NOMO-1 treated with DMSO at 0.1 percent for 48 hours (cell line): ENCODE data around the gene RNF224.

ENCODE experiments used
- DNase-seq: peaks from one replicate; lab custom pipeline; 2025; ENCODE audit not compliant: unreplicated experiment; lab: John Stamatoyannopoulos, UW

The RNF224 gene

GRCh38 chr9:137225699-137226331 is 1.5 kb upstream of the RNF224 start:
- DNase-seq: no peak

- no peak for DNase-seq
Measured at GRCh38 chr9:137226338-137227053, 806 bp upstream of the RNF224 start.

- no peak for DNase-seq
Measured at GRCh38 chr9:137227853-137228505, 677 bp downstream of the RNF224 start.

- no peak for DNase-seq
Measured at GRCh38 chr9:137228506-137228967, 1.2 kb downstream of the RNF224 start.

GRCh38 chr9:137228968-137229896 is 1.9 kb downstream of the RNF224 start:
- DNase-seq: no peak

GRCh38 chr9:137229903-137230704 is 2.8 kb downstream of the RNF224 start:
- no peak for DNase-seq

- DNase-seq: no peak
Measured at GRCh38 chr9:137230705-137231371, 3.5 kb downstream of the RNF224 start, which contains the start of gene SLC34A3. Gene SLC34A3, plus strand, starts transcription at chr9:137230901. Its CDS starts 802 bp downstream, at chr9:137231703.

- DNase-seq: no peak
Measured at GRCh38 chr9:137231372-137232039, 4.2 kb downstream of the RNF224 start.

GRCh38 chr9:137232101-137232500 is 4.8 kb downstream of the RNF224 start:
- DNase-seq: no peak

- no peak for DNase-seq
Measured at GRCh38 chr9:137232510-137232909, 5.2 kb downstream of the RNF224 start.

GRCh38 chr9:137233143-137233980 is 6.1 kb downstream of the RNF224 start:
- no peak for DNase-seq

- DNase-seq: no peak
Measured at GRCh38 chr9:137234055-137234697, 6.9 kb downstream of the RNF224 start.

- no peak for DNase-seq
Measured at GRCh38 chr9:137234758-137235423, 7.6 kb downstream of the RNF224 start.

- no peak for DNase-seq
Measured at GRCh38 chr9:137235424-137236237, 8.3 kb downstream of the RNF224 start.

- DNase-seq: peak; percentile 91
Measured at GRCh38 chr9:137236238-137236935, 9.1 kb downstream of the RNF224 start.
